Kidney glomerular epithelial cell (primary cell): ENCODE data around the gene CTIF.
"Not testable (repeated sequence)": the region's sequence is repeated elsewhere in the genome, so short reads cannot be mapped to it uniquely, and the experiment has no call there.

Experiments
- DNase-seq: peaks from one replicate; lab custom pipeline; 2025; lab: John Stamatoyannopoulos, UW

Gene CTIF

DNA sequence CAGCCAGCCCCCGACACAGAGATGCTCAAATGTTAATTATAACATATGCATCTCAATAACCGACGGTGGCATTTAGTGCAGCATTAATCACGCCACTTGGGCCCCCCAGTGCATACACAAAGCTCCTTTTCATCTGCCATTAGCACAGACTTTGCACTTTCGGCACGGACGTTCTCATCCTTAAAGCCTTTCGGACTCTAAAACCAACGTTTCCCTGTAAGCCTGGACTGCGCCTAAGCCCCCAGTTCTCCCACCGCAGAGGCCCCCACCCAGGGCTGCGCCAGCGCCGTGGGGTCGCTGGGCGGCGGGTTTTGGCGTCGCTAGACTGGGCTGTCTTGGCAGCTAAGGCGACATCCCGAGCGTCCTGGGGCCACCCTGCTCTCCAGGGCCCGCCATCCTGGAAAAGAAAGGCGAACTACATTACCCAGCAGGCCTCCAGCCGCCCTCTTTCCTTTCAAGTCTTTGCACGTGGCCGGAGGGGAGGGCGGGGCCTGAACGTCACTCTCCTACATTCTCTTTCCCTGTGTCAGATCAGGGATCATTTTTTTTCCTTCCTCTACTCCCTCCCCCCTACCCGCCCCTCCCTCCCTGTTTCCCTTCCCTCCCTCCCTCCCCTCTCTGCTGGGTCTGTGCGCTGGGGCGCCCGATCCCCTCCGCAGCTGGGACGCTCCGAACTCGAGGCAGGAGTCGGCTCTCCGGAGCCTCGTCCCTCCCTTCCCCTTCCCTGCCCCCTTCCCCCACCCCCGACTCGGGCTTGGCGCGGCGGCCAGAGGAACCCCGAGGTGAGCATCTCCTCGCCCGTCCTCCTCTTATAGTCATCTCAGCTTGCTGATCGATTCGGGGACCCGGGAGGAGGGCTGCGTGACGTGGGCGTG is at the start of gene CTIF:
Gene CTIF, plus strand, starts transcription at position 501 of the 875 bp plus-strand sequence. CDS start 80,535 bp downstream, outside the sequence.
- peak; percentile 98 for DNase-seq

DNA sequence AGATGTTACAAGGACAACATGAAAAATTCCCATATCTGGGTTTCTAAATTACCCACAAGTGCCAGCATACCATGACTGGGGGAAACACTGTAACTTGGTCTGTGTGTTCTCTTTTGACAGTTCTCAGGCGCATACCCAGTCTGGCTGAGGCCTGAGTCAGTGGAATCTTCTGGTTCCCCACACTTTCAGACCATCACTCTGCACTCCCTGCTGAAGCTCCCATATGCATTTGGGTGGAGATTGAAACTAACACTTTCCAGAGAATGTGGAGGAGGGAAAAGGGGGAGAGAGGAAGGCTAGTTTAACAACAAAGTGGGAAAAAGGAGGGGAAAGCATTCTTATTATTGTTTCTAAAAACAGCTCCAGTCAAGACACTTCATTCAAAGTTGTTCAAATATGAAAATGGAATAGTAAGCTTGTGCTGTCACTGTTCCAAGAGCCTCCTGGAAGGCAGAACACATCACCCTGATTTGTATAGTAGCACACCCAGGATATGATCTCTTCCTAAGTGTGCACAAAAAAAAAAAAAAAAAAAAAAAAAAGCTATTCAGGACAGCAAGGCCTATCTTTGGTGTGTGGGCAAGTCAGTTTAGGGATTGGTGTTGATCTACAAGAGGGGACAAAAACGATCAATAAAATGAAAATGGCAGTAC is 48.1 kb upstream of the CTIF start:
- DNase-seq: peak; percentile 7

DNA sequence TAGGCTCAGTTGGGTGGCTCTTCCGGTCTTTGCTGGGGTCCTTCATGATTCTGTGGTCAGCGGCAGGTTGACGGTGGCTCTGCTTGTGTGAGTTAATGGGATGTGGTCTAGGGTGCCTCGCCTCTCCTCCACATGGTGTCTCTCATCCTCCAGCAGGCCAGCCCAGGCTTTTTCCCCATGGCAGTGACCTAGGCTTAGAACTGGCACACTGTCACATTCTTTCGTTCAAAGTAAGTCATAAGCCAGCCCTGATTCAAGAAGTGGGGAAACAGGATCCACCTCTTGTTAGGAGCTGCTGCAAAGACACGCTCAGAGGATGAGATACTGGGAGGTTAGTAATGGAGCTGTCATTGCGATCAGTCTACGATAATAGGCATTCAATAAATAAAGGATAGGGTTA is 46.0 kb upstream of the CTIF start:
- DNase-seq: no peak

DNA sequence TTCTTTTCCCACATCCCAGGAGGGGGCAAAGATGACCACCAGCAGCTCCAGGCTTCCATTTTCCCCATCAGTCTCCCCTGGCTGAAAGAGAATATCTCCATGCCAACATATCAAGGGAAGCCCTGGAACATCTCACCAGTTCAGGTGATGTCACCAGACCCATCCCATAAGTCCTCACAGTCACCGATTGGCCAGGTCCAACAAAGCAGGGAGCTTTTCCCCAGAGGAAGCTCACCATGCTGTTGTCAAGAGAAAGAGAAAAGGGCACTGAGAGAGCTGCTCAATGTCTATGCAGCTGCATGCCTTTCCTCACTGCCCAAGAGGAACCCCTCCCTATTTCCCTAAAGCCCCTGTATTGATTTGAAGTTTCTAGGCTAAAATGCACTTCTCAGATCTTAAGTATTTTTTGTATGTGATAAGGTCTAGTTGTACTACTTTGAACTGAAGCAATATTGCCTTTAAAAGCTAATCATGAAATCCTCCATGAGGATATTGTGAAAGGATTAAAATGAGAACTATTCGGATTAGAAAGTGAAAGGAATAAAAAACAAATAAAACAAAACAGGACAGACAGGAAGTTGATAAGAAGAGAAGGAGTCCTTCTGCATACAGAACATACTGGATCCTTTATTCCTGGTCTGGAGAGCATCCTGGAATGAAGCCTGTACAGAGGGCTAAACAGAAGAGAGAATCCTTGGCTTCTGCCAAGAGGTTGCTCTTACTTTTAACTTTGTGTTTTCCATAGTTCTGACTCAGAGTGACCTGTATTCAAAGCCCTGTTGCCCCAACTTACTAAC is 45.2 kb upstream of the CTIF start:
- no peak for DNase-seq

DNA sequence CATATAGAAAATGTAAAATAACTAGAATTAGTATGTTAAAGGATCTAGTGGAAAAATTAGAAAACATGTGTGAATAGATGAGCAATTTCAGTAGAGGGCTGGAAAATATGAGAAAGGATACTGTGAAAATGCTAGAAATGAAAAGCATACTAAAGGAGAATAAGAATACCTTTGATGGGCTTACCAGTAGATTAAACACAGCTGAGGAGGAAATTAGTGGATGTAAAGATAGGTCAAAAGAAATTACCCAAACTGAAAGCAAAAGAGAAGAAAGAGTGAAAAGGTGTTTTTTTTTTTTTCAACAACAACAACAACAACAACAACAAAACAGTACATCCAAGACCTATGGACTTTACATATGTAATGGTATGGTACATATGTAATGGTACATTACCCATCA is 41.0 kb upstream of the CTIF start:
- no peak for DNase-seq

DNA sequence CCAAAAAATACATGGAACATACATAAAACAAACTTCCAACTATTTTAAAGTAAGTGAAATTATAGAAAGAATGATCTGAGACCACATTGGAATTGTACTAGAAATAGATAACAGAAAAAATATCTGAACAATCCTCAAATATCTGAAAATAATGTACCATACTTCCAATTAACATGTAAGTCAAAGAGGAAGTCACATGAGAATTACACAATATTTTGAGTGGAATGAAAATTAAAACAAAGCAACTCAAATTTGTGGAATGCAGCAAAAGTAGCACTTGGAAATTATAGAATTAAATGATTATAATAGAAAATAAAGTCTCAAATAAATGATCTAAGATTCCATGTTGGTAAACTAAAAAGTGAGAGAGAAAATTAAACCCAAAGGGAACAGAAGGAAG is 38.3 kb upstream of the CTIF start:
- DNase-seq: no peak

DNA sequence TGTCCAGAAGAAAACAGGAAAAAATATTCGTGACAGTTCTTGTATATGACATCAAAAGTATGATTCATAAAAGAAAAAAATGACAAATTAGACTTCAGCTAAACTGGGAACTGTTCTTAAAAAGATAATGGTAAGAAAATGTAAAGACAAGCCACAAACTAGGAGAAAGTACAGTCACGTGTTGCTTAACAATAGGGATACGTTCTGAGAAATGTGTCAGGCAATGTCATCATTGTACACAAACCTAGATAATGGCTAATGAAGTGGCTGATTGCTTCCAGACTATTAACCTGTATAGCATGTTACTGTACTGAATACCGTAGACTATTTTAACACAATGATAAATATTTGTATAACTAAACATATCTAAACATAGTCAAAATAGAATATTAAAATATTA is 35.9 kb upstream of the CTIF start:
- DNase-seq: no peak

DNA sequence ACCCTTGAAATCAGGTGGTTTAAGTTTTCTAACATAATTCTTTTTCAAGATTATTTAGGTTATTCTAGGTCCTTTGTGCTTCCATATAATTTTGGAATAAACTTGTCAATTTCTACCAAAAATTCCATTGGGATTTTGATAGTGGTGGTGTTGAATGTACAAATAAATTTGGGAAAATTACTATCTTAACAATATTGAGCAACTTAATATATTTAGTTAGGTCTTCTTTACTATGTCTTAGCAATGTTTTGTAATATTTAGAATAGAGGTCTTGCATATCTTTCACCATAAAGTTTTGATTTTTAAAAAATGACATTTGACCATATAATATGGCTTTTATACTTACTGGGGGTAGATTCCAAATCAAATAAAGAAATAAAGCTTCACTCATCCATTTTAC is 34.0 kb upstream of the CTIF start:
- no peak for DNase-seq

DNA sequence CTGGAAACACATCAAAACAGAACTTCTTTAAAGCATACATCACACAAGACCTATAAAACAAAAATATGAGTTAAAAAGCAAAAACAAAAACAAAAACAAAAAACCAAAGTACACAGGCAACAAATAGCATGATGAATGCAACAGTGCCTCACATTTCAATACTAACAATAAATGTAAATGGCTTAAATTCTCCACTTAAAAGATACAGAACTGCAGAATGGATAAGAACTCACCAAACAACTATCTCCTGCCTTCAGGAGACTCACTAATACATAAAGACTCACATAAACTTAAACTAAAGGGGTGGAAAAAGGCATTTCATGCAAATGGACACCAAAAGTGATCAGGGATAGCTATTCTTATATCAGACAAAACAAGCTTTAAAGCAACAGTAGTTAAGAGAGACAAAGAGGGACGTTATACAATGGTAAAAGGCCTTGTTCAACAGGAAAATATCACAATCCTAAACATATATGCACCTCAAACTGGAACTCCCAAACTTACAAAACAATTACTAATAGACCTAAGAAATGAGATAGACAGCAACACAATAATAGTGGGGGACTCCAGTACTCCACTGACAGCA is 31.8 kb upstream of the CTIF start:
- not testable (repeated sequence) for DNase-seq

DNA sequence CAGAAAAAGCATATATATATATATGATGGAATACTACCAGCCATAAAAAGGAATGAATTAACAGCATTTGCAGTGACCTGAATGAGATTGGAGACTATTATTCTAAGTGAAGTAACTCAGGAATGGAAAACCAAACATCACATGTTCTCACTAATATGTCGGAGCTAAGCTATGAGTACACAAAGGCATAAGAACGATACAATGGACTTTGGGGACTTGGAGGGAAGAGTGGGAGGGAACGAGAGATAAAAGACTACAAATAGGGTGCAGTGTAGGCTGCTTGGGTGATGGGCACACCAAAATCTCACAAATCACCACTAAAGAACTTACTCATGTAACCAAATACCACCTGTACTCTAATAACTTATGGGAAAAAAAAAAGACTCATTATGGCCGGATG is 26.3 kb upstream of the CTIF start:
- DNase-seq: not testable (repeated sequence)

DNA sequence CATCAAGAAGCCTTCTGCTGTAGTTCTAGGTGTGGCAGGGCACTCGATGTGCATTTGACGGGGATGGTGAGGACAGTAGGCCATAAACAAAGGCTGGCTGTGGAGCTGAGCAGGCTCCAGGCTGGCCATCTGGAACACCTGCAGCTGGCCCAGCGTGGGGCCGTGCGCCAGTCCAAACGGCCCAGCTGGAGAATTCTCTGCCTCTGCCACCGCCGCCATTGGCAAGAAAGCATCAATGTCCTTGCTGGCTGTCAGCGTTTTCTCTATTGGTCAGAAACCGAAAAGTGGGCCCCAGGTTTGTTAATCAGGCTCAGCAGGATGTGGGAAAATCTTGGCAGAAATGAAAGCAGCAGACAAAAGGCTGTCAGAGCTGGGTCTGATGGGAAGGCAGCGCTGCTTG is 24.0 kb upstream of the CTIF start:
- no peak for DNase-seq

DNA sequence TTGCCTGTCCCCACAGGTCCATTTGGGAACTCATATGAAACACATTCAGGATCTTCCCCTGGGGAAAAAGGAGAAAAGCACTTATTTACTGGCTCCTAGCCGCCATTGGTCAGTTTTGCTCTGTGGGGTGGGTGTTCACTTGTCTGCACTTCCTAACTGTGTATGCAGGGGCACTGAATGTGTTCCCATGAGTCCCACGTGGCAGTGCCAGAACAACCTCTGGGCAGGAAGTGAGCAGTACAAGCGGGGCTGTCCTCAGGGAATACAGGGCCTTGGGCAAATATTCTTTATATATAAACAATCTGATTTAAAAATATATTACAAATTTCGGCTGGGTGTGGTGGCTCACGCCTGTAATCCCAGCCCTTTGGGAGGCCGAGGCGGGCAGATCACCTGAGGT is 21.8 kb upstream of the CTIF start:
- DNase-seq: no peak

DNA sequence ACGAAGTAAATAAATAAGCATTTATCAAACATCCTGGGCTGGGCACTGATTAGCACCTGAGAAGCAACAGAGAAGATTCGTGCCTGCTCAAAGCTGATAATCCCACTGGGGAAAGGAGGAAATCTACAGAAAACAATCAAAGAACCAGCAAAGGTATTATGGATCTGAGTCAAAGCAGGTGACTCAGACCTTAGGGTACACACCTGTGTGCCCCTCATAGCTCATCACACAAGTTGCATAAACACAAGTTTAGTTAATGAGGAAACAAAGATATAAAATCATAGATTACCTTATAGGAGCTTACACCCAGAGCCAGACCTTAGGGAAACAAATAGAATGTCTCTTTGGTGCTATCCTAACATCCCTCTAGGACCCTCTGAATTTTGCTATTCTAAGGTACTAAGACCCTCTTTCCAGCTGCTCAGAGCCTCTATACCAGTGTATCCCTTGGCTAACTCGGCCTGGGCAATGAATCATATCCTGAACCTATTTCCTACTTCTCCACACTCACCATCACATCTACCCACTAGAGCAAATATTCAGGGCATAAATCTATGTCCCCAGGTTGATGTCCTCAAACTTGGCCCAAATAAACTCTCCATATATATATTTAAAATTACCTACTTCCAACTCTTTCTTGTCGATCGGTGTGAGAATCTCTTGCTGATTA is 19.3 kb upstream of the CTIF start:
- no peak for DNase-seq

DNA sequence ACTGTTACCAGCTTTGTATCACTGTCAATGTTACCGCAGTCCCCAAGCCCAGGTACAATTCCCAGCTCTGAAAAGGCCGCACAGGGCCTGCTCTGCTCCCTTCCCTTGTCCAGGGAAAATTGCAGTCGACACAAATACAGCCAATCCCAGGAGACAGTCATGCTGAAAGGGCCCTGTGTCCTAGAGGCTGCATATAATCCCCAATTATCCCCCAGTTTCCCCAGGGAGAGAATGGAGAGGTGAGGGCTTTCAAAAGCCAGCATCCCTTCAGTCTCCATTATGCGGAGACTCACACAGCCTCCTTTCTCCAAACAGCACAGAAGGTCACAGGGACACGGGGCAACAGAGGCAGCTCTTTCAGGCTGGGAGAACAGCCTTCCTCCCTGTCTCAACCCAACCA is 17.1 kb upstream of the CTIF start:
- no peak for DNase-seq

DNA sequence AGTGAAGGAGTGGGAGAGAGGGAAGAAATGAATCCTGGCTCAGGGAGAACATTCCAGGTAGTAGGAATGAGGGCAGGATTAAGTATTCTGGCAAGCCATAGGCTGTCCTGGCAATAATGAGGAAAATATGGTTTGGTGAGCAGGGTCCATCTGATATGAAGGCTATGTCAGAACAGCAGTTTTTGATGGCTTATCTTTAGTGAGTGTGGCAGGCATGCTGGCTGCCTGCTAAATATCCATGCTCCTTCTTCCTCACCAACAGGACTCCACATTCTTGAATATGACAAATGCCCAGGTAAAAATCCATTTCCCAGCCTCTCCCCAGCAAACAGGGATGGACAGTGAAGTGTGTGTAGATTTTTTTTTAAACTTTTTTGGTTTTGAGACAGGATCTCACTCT is 13.2 kb upstream of the CTIF start:
- no peak for DNase-seq

DNA sequence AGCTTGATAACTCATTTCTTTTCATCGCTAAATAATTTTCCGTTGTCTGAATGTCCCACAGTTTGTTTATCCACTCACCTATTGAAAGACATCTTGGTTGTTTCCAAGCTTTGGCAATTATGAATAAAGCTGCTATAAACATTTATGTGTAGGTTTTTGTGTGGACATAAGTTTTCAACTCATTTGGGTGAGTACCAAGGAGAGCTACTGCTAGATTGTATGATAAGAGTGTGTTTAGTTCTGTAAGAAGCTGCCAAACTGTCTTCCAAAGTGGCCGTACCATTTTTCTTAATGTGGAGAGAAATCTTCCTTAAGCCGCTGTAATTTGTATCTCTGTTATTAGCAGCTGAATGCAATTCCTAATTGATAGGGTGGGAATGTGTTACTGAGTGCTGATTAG is 11.4 kb upstream of the CTIF start:
- DNase-seq: no peak

DNA sequence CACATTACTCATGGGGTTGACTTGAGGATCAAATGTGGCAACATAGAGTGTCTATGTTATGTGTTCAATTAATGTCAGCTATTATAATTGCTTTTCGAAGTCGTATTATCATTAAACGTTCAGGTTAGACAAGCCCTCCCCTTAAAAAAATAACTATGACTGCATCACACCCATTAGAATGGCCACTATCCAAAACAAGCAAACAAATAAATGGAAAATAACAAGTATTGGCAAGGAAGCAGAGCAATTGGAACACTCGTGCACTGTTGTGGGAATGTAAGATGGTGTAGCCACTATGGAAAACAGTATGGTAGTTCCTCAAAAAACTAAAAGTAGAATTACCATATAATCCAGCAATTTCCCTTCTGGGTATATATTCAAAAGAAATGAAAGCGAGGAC is 10.0 kb upstream of the CTIF start:
- no peak for DNase-seq

DNA sequence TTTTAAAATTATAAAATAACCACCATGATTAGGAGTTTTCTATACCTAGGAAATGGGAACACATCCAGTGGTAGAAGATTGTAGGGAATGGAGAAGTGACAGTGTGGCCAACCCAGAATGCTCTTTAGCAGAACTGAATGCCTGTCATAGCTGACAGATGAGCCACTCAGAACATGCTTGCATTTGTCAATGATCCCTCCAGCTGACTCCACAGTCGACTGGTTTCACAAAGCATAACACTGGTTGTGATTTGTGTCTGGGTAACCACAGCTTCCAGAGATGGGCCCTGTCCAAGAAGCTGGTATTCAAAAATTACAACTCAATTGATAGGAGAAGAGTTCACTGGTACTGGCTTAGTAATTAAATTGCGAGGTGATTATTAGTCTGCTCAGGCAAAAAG is 9.0 kb upstream of the CTIF start:
- DNase-seq: peak; percentile 96

DNA sequence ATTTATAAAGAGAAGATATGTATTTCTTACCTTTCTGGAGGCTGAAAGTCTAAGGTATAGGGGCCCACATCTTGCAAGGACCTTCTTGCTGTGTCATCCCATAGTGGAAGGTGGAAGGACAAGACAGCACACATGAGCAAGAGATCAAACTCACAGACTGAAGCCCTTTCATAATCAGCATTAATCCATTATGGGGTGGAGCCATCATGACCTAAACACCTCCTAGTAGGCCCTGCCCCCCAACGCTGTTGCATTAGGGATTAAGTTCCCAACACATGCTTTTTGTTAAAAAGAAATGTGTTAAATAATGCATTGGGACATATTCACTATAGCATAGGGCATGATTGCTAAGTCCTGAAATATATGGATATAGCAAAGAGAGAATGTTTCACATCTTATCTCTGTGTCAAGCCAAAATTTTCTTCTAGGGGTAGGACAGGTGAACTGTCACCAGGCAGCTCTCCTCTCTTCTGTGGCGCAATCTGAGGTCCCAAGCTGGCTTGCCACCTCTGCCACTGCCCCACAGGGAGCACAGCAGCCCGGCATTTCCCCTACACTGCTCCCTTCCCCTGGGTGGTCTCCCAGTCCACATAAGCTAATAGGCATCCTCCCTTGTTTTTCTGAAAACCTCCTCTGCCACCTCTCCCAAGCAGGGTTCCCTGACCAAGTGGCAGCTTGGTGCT is 8.3 kb upstream of the CTIF start:
- DNase-seq: no peak

DNA sequence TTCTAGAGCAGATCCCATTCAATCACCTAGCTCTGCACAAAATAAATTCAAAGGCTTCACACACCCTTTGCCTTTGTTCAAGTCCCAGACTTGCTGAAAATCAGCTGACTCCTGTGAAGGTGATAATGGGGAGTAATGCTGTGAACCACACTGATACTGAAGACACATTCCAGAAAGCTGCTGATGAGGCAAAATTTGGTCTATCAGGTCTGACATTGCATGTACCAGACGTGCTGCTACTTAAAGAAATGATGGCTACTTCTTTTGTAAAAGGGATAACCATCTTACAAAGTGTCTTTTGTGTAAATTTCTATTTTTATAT is 7.8 kb upstream of the CTIF start:
- no peak for DNase-seq

DNA sequence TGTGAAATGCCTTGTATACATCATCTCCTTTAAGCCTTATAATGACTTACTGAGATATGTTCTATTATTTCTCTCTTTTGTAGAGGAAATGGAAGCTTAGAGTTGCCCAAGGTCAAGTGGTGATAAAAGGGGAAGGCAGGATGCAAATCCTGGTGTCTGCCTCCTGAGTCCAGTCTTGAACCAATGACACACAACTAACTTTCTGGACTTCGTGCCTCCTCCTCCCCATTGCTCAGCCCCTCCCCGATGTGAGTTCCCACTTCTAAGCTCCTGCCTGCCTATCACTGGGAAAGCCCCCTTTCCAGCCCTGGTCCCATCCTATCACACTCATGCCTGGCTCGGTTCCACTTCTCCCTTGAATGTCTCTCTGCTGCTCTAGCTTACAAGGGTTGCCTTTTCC is 6.9 kb upstream of the CTIF start:
- DNase-seq: no peak
